ENCODE results near the gene RNU2-63P. TPM values are rescaled to one million over a fixed set of nuclear protein-coding genes. Genes with fewer than 3 reads are reported as not detected.

The RNU2-63P gene
- total and polyA plus RNA-seq, 7 donors, result not detected

GRCh38 chr2:88036606-88037005 is 20.3 kb upstream of the RNU2-63P start:
- H3K4me1 ChIP-seq, result peaks cover 0 to 19% (median 0%) of the 10 kb centered on the region in 4 donors
- H3K27me3 ChIP-seq, result no peaks in the 10 kb centered on the region
- H3K36me3 ChIP-seq, result peaks cover 0 to 49% (median 7%) of the 10 kb centered on the region in 4 donors
- no peaks in the 10 kb centered on the region for H3K9me3 ChIP-seq
- H3K4me3 ChIP-seq, result no peak overlapping the region
- DNase-seq, result no peak
- H3K27ac ChIP-seq, result no peak overlapping the region
- TF ChIP-seq POLR2AphosphoS5 (IDR thresholded peaks at IDR 0.05) (no peak), POLR2A (IDR thresholded peaks at IDR 0.05) (no peak), EP300 (IDR thresholded peaks at IDR 0.05) (no peak)
- TF ChIP-seq, protein P1, sequence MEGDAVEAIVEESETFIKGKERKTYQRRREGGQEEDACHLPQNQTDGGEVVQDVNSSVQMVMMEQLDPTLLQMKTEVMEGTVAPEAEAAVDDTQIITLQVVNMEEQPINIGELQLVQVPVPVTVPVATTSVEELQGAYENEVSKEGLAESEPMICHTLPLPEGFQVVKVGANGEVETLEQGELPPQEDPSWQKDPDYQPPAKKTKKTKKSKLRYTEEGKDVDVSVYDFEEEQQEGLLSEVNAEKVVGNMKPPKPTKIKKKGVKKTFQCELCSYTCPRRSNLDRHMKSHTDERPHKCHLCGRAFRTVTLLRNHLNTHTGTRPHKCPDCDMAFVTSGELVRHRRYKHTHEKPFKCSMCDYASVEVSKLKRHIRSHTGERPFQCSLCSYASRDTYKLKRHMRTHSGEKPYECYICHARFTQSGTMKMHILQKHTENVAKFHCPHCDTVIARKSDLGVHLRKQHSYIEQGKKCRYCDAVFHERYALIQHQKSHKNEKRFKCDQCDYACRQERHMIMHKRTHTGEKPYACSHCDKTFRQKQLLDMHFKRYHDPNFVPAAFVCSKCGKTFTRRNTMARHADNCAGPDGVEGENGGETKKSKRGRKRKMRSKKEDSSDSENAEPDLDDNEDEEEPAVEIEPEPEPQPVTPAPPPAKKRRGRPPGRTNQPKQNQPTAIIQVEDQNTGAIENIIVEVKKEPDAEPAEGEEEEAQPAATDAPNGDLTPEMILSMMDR (IDR thresholded peaks at IDR 0.05), result no peak
- intact Hi-C loops (cut with DNase I), result no loop called here

GRCh38 chr2:88036182-88036581 is 19.8 kb upstream of the RNU2-63P start:
- Histone ChIP-seq H3K4me3 (no peak overlapping the region), H3K9me3 (no peaks in the 10 kb centered on the region), H3K27ac (no peak overlapping the region), H3K27me3 (no peaks in the 10 kb centered on the region), H3K4me1 (peaks cover 0 to 16% (median 0%) of the 10 kb centered on the region in 4 donors), H3K36me3 (peaks cover 0 to 54% (median 9%) of the 10 kb centered on the region in 4 donors)
- TF ChIP-seq, protein P1 (IDR thresholded peaks at IDR 0.05), result no peak
- TF ChIP-seq POLR2A (IDR thresholded peaks at IDR 0.05) (no peak), POLR2AphosphoS5 (IDR thresholded peaks at IDR 0.05) (no peak), EP300 (IDR thresholded peaks at IDR 0.05) (no peak)
- no peak for DNase-seq
- intact Hi-C loops (cut with DNase I), result no loop called here
- WGBS, 2 donors, result 81 to 82% methylated on average over 2 of the region's 2 CpGs

GRCh38 chr2:88032070-88032702 is 15.8 kb upstream of the RNU2-63P start:
- TF ChIP-seq EP300 (IDR thresholded peaks at IDR 0.05) (no peak), POLR2AphosphoS5 (IDR thresholded peaks at IDR 0.05) (no peak)
- no peak overlapping the region for H3K4me3 ChIP-seq
- peaks cover 0 to 6% (median 0%) of the 10 kb centered on the region in 4 donors for H3K4me1 ChIP-seq
- no peaks in the 10 kb centered on the region for H3K27me3 ChIP-seq
- no peak overlapping the region for H3K27ac ChIP-seq
- 85 to 93% methylated on average over 7 of the region's 7 CpGs for WGBS, 2 donors
- no peak for DNase-seq
- peaks cover 6 to 92% (median 22%) of the 10 kb centered on the region in 4 donors for H3K36me3 ChIP-seq
- intact Hi-C loops (cut with DNase I), result no loop called here
- no peaks in the 10 kb centered on the region for H3K9me3 ChIP-seq

GRCh38 chr2:88028931-88029330 is 12.6 kb upstream of the RNU2-63P start:
- Histone ChIP-seq H3K27ac (no peak overlapping the region), H3K27me3 (no peaks in the 10 kb centered on the region), H3K4me3 (no peak overlapping the region), H3K36me3 (peaks cover 6 to 79% (median 22%) of the 10 kb centered on the region in 4 donors), H3K4me1 (no peaks in the 10 kb centered on the region), H3K9me3 (no peaks in the 10 kb centered on the region)
- WGBS, 2 donors, result 93 to 97% methylated on average over 4 of the region's 4 CpGs
- TF ChIP-seq POLR2AphosphoS5 (IDR thresholded peaks at IDR 0.05), result no peak
- TF ChIP-seq POLR2A (IDR thresholded peaks at IDR 0.05), result no peak
- TF ChIP-seq, protein P1 (IDR thresholded peaks at IDR 0.05), result no peak
- no peak for TF ChIP-seq EP300 (IDR thresholded peaks at IDR 0.05)
- intact Hi-C loops (cut with DNase I), result no loop called here
- DNase-seq, result no peak

GRCh38 chr2:88027697-88028389 is 11.5 kb upstream of the RNU2-63P start:
- no peak for DNase-seq
- H3K27ac ChIP-seq, result no peak overlapping the region
- no peaks in the 10 kb centered on the region for H3K4me1 ChIP-seq
- intact Hi-C loops (cut with DNase I), result no loop called here
- H3K9me3 ChIP-seq, result no peaks in the 10 kb centered on the region
- 67 to 89% methylated on average over 10 of the region's 10 CpGs for WGBS, 2 donors
- H3K27me3 ChIP-seq, result no peaks in the 10 kb centered on the region
- H3K36me3 ChIP-seq, result peaks cover 6 to 68% (median 22%) of the 10 kb centered on the region in 4 donors
- H3K4me3 ChIP-seq, result no peak overlapping the region
- TF ChIP-seq POLR2AphosphoS5 (IDR thresholded peaks at IDR 0.05), result no peak
- no peak for TF ChIP-seq POLR2A (IDR thresholded peaks at IDR 0.05)
- TF ChIP-seq EP300 (IDR thresholded peaks at IDR 0.05), result no peak
- TF ChIP-seq, protein P1 (IDR thresholded peaks at IDR 0.05), result no peak
